ENCODE data around the gene GJB2.

The GJB2 gene

DNA sequence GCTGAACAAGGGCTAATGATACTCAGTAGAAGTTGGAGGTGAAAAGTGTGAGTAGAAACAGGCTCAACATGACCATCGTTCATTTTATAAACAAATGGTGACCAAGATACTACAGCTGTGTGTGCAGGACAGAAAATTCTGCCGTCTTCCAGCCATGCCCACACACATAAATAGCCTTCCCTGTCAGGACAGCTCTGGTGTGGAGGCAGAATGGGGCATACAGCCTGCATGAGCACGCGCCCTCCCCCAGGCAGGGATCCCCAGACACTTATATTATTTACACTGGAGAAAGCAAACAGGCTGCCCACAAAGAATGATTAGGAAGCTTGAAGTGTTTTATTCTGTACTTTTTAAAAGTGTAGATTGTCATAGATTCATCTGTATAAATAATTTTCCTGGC is 52.3 kb downstream of the GJB2 start:
- DNase-seq, result no peak

DNA sequence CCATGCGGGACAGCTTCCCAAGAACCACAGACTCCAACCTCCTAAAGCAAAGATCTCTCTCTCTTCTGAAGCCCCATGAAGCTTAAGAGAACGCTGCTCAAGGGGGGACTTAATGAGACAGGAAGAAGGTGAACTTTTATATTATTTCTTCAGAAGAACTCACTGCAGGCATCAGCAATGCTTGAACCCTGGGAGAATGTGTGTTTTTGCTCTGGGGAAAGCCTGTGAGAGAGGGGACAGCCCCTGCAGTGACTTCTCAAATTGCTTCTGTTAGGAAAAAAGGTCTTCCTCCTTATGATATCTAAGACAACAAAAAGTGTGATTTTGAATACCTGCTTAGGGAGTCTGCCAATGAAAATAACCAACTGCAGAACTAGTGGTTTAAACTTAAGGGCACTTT is 54.9 kb downstream of the GJB2 start:
- DNase-seq, result no peak
